ENCODE data around the gene LIPN.

DNA sequence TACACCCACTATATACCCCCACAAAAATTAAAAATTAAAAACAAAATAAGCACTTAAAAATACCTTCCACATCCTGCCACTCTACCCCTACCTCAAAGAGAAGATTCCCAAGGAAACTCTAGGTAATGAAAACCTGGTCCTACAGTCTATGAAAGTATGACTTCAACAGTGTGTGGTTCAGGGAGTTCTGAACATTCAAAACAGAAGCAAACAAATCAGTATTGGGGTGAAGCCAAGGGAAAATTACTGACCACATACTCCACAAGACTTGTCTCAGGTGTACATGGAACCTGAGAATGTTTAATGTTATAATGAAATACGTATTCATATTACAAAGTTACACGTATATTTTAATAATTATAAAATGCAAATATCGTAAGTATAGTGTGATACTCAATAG lies 22.4 kb downstream of the LIPN start:
- TF ChIP-seq CTCF (IDR thresholded peaks at IDR 0.05; ENCODE audit: insufficient read depth, low read length, poor library complexity, severe bottlenecking): no peak
- no peak for TF ChIP-seq EZH2phosphoT487 (conservative IDR thresholded peaks at IDR 0.05; ENCODE audit: low read length)
